Stomach (tissue), 4 donors: Measurements from ENCODE around the gene SCFD2.
A peak's percentile ranks its signal among the peaks of the same experiment; 100 is the strongest.

Experiments used
- CTCF ChIP-seq, 7 experiments: fragments of 450-650 bp in 4 of 7; fragments of 200-600 bp in 3 of 7; sonication (generic) in 3 of 7; IDR thresholded peaks; one replicate each; pipeline ENCODE4 v1.5.1; 2016 to 2019; ENCODE audit warnings: antibody characterized with exemption in 7 of 7, control low read depth in 2 of 7, mild to moderate bottlenecking in 1 of 7
- EP300 ChIP-seq: sonication (generic); formaldehyde crosslinking; IDR thresholded peaks from one replicate; pipeline ENCODE4 v1.6.1; 2017; ENCODE audit warnings: antibody characterized with exemption
- POLR2A ChIP-seq, 4 donors: fragments of 450-650 bp; IDR thresholded peaks; one replicate each; pipeline ENCODE4 v1.6.1; 2016; ENCODE audit warnings: antibody characterized with exemption in 4 of 4, control low read depth in 2 of 4, mild to moderate bottlenecking in 1 of 4, moderate library complexity in 1 of 4
- POLR2AphosphoS5 ChIP-seq, 3 donors: sonication (generic); formaldehyde crosslinking; IDR thresholded peaks; one replicate each; pipeline ENCODE4 v1.6.1; 2016; ENCODE audit warnings: antibody characterized with exemption in 3 of 3

DNA sequence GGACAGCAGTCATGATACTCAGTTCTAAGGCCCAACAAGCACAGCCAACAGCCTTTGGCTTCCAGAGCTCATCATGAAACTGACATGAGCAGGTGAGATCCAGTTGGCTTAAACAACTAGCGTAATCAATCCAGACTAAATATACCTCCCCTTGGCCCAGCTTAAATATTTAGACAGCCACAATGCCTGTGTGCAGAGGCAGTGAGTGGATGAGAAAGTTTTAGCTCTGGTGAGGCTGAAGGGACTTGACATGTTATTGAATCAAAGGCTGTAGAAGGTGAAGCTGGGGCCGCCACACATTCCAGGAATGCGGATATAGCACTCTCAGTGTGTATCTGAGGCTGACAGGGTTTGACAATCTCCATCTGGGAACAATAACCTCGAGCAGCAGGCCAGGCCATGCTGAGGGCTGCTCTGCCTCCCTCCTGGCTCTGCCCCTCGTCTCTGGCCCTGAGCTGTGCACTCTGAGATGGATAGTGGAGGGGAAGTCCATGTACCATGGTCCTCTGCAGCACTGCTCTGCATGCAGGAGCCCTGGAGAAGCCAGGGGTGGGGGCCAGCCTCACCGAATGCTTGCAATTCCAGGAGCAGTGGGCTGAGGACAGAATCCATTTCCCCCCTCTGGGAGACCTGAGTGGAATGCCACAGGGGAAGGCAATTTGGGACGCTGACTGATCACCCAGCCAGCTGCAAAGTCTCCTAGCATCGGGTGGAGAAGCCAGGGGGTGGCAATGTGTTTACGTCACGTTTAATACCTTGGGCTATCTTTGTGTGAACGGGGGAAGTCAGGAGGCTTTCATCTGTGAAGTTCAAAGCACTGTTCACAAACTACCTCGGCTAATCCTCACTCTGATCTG lies 541.0 kb downstream of the SCFD2 start:
- TF ChIP-seq CTCF (IDR thresholded peaks at IDR 0.05), result no peak
- TF ChIP-seq POLR2A (IDR thresholded peaks at IDR 0.05), result no peak
- TF ChIP-seq EP300, result no peak
- TF ChIP-seq POLR2AphosphoS5 (IDR thresholded peaks at IDR 0.05), result peak in 2 of 3 donors; percentile 40 to 63
